Measurements from ENCODE around the gene KLHDC10. TPM values are rescaled to one million over a fixed set of nuclear protein-coding genes. Genes with fewer than 3 reads are reported as not detected.
"Not testable (repeated sequence)": the region's sequence is repeated elsewhere in the genome, so short reads cannot be mapped to it uniquely, and the experiment has no call there.

The KLHDC10 gene
- total RNA-seq, 1 donor from 2014 or later = 77.9 TPM

DNA sequence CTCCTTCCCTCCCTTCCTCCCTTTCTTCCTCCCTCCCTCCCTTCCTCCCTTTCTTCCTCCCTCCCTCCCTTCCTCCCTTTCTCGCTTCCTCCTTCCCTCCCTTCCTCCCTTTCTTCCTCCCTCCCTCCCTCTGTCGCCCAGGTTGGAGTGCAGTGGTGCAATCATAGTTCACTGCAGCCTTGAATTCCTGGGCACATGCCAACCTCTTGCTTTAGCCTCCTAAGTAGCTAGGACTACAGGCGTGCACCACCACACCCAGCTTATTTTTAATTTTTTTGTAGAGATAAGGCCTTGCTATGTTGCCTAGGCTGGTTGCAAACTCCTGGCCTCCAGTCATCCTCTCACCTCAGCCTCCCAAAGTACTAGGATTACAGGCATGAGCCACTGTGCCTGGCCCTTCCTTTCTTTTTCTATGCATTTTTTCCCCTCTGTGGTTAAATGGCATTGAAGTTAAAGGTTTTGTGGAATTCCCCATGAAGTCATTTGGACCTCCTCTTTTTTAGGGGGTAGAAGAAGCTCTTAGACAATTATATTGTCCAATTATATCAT lies 9.6 kb downstream of the KLHDC10 start:
- no peak for DNase-seq

DNA sequence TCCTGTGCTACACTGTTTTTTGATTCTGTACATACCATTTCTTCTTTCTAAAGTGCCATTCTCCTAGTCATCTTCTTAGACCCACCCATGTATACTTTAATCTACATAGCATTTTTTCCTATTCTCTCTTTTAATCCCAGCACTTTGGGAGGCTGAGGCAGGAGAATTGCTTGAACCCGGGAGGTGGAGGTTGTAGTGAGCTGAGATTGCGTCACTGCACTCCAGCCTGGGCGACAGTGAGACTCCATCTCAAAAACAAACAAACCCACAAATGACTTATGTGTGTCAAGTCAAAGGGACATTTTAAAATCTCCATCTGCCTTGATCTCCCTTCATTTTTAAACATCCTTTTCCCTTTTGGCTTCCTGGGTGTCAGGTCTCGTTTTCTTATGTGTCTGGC lies 13.2 kb downstream of the KLHDC10 start:
- DNase-seq = not testable (repeated sequence)

DNA sequence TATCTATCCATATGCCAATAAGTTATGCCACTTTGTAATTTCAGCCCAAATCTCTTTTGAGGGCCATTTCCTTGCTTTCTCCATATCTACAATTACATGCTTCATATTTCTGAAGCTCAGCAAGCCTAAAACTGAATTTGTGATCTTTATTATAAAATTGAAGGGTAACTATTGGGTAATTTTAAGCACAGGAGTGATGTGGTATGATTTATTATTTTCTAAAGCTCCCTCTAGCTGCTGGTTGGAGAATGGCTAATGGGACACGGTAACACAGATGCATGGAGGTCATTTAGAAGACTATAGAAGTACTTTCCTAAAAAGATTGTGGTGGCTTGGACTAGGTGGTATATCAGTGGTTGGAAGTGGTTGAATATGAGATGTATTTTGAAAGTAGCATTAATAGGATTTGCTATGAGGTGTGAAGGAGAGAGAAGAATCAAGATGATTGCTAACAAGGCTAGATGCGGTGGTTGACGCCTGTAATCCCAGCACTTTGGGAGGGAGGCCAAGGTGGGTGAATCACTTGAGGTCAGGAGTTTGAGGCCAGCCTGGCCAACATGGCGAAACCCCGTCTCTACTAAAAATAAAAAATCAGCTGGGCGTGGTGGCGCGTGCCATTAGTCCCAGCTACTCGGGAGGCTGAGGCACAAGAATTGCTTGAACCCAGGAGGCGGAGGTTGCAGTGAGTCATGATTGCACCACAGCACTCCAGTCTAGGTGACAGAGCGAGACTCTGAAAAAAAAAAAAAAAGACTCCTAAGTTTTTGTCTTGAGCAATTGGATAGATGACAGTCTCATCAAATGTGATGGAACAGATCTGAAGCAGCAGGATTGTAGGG lies 13.9 kb downstream of the KLHDC10 start:
- no peak for DNase-seq

DNA sequence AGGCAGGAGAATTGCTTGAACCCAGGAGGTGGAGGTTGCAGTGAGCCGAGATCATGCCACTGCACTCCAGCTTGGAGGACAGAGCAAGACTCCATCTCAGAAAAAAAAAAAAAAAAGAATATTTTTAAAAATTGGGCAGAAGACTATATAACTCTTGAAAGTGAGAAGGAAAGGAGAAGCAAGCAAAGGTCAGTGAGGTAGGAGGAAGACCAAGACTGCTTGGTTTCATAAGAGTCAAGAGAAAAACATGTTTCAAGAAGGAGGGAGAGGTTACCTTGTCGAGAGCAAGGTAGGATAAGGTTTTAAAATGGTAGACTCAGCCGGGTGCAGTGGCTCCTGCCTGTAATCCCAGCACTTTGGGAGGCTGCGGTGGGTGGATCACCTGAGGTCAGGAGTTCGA lies 14.9 kb downstream of the KLHDC10 start:
- not testable (repeated sequence) for DNase-seq

DNA sequence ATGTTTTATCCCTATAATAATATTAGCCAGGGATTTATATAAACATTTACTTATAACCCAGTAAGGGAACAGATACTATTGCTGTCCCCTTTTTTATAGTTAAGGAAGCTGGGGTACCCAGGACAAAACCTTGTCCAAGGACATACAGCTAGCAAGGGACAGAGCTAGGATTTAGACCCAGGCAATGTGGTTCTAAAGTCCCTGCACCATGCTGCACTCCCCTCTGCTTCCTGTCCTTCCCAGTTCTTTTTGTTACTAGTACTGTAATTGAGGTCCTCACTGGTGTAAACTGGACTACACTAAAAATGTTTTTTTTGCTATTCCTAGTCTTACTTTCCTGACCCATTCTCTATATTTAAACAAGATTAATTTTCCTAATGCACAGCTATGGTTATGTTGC lies 16.6 kb downstream of the KLHDC10 start:
- DNase-seq = no peak

DNA sequence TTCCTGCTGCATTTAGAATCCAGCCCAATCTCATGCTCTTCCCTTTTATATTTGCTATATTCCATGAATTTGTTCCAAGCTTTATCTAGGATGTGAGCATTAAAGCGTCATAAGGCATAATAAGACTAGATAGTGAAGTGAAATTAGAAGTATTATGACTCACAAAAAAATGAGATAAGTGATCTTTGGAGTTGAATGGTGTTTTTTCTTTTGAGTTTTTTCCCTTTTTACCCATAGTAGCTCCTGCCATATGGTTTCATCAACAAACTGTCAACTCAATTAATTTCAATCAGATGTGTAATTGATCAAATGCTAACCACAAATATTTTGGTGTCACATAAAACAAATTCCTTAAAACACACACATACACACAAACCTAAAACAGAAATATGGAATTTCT lies 17.0 kb downstream of the KLHDC10 start:
- no peak for DNase-seq

DNA sequence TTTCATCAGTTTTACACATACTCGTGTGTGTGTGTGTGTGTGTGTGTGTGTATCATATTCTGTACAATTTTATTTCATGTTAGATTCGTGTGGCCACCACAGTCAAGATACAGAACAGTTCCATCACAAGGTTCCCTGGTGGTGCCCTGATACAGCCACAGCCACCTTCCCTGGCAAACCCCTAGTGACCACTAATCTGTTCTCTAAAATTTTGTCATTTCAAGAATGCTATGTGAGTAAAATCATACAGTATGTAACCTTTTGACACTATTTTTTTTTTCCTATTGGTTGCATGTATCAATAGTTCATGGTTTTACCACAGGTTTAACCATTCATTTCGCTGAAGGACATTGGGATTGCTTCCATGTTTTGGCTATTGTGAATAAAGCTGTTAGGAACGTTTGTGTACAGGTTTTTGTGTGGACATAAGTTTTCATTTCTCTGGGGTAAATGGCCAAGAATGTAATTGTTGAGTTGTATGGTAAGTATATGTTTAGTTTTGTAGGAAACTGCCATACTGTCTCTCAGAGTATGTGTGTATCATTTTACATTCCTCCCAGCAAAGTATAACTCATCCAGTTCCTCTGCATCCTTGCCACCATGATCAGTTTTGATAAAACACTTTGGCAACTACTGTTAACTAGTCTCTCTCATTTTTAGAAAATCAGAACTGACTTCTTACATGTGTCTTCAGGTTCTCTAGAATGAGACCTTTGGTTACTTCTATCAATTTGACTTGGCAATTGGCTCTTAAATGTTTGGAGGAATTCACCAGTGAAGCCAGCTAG lies 20.6 kb downstream of the KLHDC10 start:
- no peak for DNase-seq

DNA sequence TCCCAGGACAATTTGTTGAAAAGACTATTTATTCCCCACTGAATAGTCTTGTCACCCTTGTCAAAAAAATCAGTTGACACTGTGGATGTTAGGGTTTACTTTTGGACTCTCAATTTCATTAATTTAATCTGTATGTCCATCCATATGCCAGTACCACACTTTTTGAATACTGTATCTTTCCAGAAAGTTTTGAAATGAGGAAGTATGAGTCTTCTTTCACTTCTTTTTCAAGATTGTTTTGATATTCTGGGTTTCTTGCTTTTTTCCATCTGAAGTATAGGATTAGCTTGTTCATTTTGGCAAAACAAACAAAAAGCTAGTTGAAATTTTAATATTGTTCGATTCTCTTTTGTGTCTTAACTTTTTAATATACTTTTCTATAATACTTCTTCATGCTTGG lies 21.7 kb downstream of the KLHDC10 start:
- DNase-seq = no peak

DNA sequence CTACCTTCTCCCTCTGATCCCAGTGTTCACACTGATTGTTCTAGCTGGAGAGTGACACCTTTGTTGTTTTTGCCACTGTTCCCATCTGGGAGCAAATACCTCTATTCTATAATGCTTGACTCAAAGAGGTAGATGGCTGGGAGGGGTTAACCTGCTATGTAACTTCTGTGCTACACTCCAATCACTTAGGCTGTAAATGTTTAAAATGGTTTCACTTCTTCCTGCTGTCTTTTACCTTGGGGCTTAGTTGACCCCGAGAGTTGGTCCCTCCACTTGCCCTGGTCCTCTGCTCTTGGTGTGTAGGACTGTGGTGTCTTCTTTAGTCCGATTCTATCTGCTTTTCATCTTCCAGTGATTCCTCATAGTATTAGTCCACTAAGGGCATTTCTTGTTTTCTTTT lies 22.3 kb downstream of the KLHDC10 start:
- DNase-seq = no peak

DNA sequence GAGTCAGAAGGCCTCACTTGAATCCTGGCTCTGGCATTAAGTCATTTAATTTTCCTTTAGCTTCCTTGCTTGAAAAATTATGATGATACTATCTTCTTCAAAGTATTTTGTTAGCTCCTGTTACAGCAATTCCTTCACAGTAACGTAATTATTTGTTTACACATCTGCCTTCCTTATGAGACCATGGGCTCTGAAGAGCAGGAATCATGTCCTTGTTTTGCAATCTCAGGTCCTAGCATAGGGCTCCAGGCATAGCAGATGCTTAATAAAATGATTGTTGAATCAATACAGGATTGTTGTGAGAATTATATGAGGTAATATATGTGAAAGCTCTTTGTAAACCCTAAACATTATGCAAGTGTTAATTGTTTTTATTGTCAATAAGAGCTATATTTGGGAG lies 25.5 kb downstream of the KLHDC10 start:
- no peak for DNase-seq

DNA sequence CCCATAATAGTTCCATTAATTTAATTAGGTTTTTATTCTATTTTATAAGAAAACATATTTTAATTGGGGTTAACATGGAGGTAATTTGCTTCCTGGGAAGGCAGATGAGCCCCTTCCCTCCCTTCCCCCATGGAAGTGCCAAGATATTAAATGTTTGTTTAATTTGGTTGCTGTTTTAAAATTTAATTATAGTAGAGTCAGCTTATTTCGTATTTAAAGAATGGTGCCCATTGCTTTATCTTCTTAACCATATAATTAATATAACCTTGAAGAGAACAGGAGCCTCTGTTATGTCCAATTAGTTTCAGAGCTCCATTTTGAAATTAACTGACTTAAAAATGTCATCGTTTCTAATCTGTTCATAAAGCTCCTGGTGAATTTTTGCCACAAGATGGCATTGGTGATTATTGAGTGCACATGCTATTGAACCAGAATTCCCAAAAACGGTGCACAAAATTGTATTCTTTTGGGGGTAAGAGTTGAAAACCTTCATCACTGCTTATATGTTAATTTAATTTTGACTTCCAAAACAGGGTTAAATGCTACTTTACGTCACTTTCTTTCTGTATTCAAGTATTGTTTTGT lies 26.0 kb downstream of the KLHDC10 start:
- peak; percentile 71 for DNase-seq

DNA sequence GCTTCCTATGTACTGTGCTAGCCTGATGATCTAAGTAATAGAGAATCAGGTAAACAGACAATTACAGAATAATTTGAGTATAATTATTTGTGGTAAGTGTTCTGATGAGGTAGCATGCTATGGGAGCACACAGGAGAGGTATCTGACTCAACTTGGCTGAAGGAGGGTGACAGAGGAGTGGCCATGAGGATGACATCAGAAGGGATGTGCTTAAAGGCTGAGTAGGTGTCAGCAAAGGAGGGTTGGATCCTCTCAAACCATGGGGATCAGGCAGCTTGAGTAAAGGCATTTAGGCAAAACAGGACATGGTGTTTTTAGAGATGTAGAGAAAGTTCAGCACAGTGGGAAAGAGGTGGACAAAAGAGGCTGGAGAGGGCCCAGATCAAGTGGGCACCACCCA lies 29.0 kb downstream of the KLHDC10 start:
- no peak for DNase-seq

DNA sequence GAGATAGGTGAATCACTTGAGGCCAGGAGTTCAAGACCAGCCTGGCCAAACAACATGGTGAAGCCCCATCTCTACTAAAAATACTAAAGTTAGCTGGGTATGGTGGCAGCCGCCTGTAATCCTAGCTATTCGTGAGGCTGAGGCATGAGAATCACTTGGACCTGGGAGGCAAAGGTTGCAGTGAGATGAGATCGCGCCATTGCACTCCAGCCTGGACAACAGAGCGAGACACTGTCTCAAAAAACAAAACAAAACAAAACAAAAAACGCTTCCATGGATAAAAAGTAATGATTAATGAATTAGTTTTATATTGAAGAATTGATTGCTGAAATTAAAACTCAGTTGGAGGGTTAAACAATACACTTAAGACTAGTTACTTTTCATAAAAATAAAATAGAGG lies 32.3 kb downstream of the KLHDC10 start:
- DNase-seq = no peak

DNA sequence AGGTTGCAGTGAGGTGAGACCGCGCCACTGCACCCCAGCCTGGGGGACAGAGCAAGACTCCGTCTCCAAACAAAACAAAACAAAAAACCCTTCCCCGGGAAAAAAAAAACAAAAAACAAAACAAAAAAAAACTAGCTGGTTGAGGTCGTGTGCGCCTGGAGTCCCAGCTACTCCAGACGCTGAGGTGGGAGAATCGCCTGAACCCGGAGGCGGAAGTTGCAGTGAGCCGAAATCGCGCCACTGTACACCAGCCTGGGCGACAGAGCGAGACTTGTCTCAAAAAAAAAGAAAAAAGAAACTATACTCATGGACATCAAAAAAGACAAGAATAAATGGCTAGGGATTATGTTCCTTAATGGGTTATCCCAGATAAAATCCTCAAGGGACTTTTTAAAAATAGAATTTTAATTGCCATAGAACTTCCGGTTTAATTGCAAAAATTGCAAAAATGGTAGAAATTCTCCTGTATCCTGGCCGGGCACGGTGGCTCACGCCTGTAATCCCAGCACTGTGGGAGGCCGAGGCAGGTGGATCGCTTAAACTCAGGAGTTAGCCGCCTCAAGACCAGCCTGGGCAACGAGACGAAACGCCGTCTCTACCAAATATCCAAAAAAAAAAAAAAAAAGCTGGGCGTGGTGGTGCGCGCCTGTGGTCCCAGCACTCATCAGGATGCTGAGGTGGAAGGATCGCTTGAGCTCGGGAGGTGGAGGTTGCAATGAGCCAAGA lies 37.8 kb downstream of the KLHDC10 start:
- DNase-seq = no peak

DNA sequence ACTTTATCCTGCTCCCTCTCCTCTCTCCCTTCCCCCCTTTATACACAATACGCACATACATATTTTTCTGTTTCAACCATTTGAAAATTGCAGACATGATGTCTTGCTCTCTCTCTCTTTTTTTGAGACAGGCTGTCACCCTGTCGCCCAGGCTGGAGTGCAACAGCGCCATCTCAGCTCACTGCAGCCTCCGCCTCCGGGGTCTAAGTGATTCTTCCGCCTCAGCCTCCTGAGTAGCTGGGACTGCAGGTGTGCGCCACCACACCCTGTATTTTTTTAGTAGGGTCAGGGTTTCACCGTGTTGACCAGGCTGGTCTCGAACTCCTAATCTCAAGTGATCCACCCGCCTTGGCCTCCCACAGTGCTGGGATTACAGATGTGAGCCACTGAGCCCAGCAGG lies 38.5 kb downstream of the KLHDC10 start:
- DNase-seq = no peak

DNA sequence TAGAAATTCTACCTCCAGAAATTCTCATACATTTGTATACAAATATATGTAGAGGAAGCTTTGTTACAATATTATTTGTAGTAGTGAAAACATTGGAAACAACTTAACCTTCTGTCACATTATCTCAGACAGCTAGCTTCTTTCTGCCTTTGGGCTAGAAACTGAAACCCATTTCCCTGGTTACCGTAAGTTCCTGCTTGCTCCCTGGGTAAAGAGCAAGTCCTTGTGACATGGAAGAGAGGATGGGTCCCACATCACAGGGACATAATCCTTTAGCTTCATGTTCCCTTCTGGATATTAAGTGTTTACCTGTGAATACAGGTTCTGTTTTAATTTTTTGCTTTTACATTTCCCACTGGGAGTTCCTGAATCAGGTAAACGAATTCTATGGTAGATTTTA lies 41.8 kb downstream of the KLHDC10 start:
- no peak for DNase-seq

DNA sequence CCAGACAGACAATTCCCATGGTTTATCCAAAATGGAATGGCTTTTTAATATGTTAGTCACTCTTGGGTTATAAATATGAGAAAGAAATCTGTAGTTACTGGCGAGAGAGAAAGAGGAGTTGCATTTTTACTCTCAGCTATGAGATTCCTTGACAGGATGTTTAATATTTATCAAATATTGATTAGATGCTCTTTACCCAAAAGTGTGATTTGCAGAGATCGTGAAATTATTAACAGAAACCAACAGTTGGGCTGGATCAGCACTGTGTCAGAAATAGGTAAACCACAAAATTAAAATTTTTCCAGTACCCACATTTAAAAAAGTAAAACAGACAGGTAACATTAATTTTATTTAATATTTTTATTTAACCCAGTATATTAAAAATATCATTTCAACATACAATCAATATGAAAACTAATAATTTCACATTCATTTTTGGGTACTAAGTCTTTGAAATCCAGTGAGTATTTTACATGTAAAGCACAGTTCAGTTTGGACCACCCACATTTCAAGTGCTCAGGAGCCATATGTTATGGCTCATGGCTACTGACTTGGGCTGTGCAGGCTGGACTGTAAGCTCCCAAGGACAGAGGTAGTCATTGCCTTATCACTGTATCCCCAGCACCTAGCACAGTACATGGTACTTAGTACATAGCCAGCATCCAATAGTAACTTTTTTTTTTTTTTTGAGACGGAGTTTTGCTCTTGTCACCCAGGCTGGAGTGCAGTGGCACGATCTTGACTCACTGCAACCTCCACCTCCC lies 42.5 kb downstream of the KLHDC10 start:
- DNase-seq = no peak

DNA sequence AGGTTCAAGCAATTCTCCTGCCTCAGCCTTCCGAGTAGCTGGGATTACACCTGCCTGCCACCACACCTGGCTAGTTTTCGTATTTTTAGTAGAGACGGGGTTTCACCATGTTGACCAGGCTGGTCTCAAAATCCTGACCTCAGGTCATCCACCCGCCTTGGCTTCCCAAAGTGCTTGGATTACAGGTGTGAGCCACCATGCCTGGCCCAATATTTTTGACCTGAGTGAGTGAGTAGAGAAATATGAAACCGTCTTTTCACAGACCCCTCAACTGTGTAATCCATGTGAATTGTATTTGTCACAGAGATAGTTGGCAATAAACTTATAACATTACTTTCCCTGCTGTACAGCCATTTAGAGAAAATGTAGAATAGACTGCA lies 43.1 kb downstream of the KLHDC10 start:
- DNase-seq = not testable (repeated sequence)

DNA sequence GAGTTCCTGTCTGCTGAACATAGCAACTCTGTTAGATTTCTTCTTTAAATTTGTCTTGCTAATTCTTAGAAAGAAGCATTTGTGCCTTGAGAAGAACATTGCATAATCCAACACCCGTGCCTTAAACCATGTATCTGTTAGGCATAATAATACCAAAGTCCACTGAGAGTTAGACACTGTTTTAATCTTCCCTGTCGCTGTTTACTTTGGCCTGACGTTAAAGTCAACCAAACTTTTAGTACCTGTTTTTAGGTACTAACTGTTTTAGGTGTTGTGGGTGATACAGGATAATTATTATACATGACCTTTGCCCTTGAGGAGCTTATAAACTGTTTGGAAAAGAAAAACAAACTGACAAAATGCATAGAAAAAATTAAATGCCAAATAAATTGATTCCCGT lies 43.6 kb downstream of the KLHDC10 start:
- no peak for DNase-seq

DNA sequence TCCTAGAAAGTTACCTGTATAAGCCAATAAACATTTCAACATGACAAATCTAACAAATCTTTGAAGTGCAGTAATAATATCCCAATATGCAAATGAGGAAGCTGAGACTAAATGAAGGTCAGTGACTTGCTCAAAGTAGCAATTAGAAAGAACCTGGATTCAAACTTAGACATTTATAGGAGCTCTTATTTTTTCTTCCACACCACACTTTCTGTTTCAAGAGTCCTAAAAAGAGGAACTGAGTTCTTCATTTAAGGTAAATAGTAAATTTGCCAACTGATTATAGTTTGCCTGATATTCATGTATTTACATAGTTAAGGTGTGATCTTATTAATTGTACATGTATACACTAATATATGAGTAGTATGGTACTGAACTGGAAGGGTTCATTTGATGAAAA lies 44.0 kb downstream of the KLHDC10 start:
- no peak for DNase-seq

DNA sequence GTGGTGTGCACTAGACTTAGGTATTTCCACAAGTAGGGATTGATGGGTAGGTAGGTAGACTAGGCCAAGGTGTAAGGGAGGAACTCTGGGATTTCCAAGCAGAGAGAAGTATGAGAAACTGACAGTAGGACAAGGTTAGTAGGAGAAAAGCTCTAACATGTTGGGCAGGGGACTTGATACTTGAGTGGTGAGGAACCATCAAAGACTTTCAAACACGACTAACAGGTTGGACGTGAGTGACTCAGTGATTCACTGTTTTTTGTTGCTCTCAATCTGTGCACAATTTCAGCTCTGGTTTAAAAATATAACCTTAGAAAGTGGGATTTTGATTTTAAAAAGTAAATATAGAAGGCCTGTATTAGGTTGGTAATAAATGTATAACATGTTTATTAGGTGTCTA lies 44.4 kb downstream of the KLHDC10 start:
- DNase-seq = no peak

DNA sequence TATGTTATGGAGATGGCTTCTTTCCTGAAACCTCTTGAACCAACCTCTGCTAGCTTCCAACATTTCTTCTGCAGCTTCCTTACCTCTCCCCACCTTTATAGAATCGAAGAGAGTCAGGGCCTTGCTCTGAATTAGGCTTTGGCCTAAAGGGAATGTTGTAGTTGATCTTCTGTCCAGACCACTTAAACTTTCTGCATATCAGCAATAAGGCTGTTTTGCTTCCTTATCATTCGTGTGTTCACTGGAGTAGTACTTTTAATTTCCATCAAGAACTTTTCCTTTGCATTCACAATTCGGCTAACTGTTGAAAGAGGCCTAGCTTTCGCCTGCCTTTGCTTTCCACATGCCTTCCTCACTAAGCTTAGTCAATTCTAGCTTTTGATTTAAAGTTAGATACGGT lies 48.0 kb downstream of the KLHDC10 start:
- no peak for DNase-seq

Measured in tongue (tissue), 2 donors.